A549 (cell line): Measurements from ENCODE around the gene HRK. TPM values are rescaled to one million over a fixed set of nuclear protein-coding genes. Genes with fewer than 3 reads are reported as not detected.

Experiments
- ATAC-seq, 2 experiments: fragments of 200-7000 bp in 1 of 2; fragments of >200 bp in 1 of 2; cut with Nextera tagmentation in 1 of 2; cut with Tn5 transposase in 1 of 2; 3 replicates each; pipeline versions ENCODE4 v1.8.0 to v1.9.1; 2018 to 2020; ENCODE audit warnings: mild to moderate bottlenecking in 1 of 2, moderate library complexity in 1 of 2
- CTCF ChIA-PET: fragments of 300-600 bp; sonication (Branson Sonifier 250); formaldehyde crosslinking; extraction: SDS; loops from one replicate; lab custom pipeline; 2021; ENCODE audit warnings: antibody characterized with exemption, inconsistent platforms; lab: Yijun Ruan, JAX
- POLR2A ChIA-PET: fragments of 350-600 bp; formaldehyde crosslinking; extraction: SDS; loops from one replicate; lab custom pipeline; 2021; ENCODE audit warnings: antibody characterized with exemption, inconsistent platforms; lab: Yijun Ruan, JAX
- DNase-seq, 2 experiments: peaks; one replicate each; pipeline versions ENCODE4 v3.0.0 to v3.0.0-alpha.2; 2011 to 2016; ENCODE audit warnings: low read depth in 1 of 2, low spot score in 1 of 2
- FAIRE-seq: peaks from 2 replicates; lab custom pipeline; 2011; peaks lifted over from hg19 to GRCh38; lab: Jason Lieb, UNC
- H3K27ac ChIP-seq, 2 experiments: fragments of >200 bp; sonication (Bioruptor Twin); formaldehyde crosslinking; 3 replicates each; pipeline ENCODE4 v1.5.1; 2016 to 2017
- H3K4me1 ChIP-seq: fragments of >200 bp; sonication (Bioruptor Twin); formaldehyde crosslinking; 3 replicates; pipeline ENCODE4 v1.6.1; 2016
- H3K4me2 ChIP-seq: fragments of >200 bp; sonication (Bioruptor Twin); formaldehyde crosslinking; 3 replicates; pipeline ENCODE4 v1.6.1; 2016
- H3K4me3 ChIP-seq: fragments of >200 bp; sonication (Bioruptor Twin); formaldehyde crosslinking; 3 replicates; pipeline ENCODE4 v1.5.1; 2016
- H3K9me3 ChIP-seq: fragments of >200 bp; sonication (Bioruptor Twin); formaldehyde crosslinking; 3 replicates; pipeline ENCODE4 v1.6.1; 2016
- EHF ChIP-seq: fragments of 250-450 bp; sonication (Bioruptor Pico); IDR thresholded peaks from 2 replicates; pipeline ENCODE4 v1.5.0; 2020; ENCODE audit warnings: mild to moderate bottlenecking
- FOSL2 ChIP-seq, 2 experiments: fragments of 450-650 bp in 1 of 2; fragments of >200 bp in 1 of 2; sonication (Bioruptor Twin) in 1 of 2; formaldehyde crosslinking; IDR thresholded peaks; 2 replicates each; pipeline versions ENCODE4 v1.5.0 to v1.6.1; 2016 to 2020; ENCODE audit warnings: mild to moderate bottlenecking in 1 of 2, moderate library complexity in 1 of 2
- HDAC2 ChIP-seq: fragments of 200-600 bp; sonication (generic); IDR thresholded peaks from 2 replicates; pipeline ENCODE4 v1.6.1; 2016
- HEYL ChIP-seq: fragments of 250-450 bp; sonication (Bioruptor Pico); IDR thresholded peaks from 2 replicates; pipeline ENCODE4 v1.8.0; 2021; ENCODE audit warnings: mild to moderate bottlenecking, moderate library complexity
- JUNB ChIP-seq: fragments of >200 bp; sonication (Bioruptor Twin); formaldehyde crosslinking; IDR thresholded peaks from 2 replicates; pipeline ENCODE4 v1.6.1; 2016
- KDM5A ChIP-seq: fragments of 200-600 bp; sonication (generic); IDR thresholded peaks from 2 replicates; pipeline ENCODE4 v1.6.1; 2016; ENCODE audit warnings: antibody characterized with exemption, mild to moderate bottlenecking
- NFE2L2 ChIP-seq: fragments of 150-350 bp; conservative IDR thresholded peaks from 2 replicates; pipeline ENCODE4 v1.6.1; 2014; ENCODE audit warnings: low read length
- SREBF2 ChIP-seq: fragments of 450-650 bp; IDR thresholded peaks from 2 replicates; pipeline ENCODE4 v1.6.1; 2014; ENCODE audit warnings: mild to moderate bottlenecking, moderate library complexity
- ZFP36 ChIP-seq: fragments of 450-650 bp; IDR thresholded peaks from 2 replicates; pipeline ENCODE4 v1.6.1; 2014; ENCODE audit warnings: borderline replicate concordance; ENCODE audit not compliant: partially characterized antibody
- WGBS: methylation state at CpG from one replicate; pipeline ENCODE4 v1.1.6; 2017; ENCODE audit errors: missing lambda C conversion rate; 5-methylcytosine and 5-hydroxymethylcytosine counted together
- polyA plus RNA-seq, 4 experiments: library from polyadenylated mRNA; depleted of rRNA in 3 of 4; stranded (reverse); fragments of >200 nt; fragmentation: RNase III in 1 of 4; extraction: RNeasy Plus Mini Kit Qiagen cat#74134 plus additional on column Dnase treatment in 1 of 4; gene quantifications; 2 replicates in 3 of 4; 3 replicates in 1 of 4; pipeline ENCODE4 v1.2.3, GENCODE V29; 2011 to 2017
- TF ChIP-seq, protein P1 (sequence below): fragments of 150-350 bp; IDR thresholded peaks from 2 replicates; pipeline ENCODE4 v1.6.1; 2014; ENCODE audit warnings: low read depth, mild to moderate bottlenecking, low read length
- TF ChIP-seq, protein P2 (sequence below): IDR thresholded peaks from 2 replicates; pipeline ENCODE4 v1.6.1; 2012
- TF ChIP-seq, protein P3 (sequence below): fragments of 250-450 bp; sonication (Bioruptor Pico); IDR thresholded peaks from 2 replicates; pipeline ENCODE4 v1.5.0; 2020; ENCODE audit warnings: low read depth, mild to moderate bottlenecking, moderate library complexity
- TF ChIP-seq, protein P4 (sequence below): fragments of 250-450 bp; sonication (Bioruptor Pico); IDR thresholded peaks from 2 replicates; pipeline ENCODE4 v1.5.0; 2021; ENCODE audit warnings: mild to moderate bottlenecking, moderate library complexity, borderline replicate concordance

The HRK gene
- polyA plus RNA-seq, 2 of the 4 experiments (the other 2 are of a cell fraction): 0.13 to 0.34 TPM

DNA sequence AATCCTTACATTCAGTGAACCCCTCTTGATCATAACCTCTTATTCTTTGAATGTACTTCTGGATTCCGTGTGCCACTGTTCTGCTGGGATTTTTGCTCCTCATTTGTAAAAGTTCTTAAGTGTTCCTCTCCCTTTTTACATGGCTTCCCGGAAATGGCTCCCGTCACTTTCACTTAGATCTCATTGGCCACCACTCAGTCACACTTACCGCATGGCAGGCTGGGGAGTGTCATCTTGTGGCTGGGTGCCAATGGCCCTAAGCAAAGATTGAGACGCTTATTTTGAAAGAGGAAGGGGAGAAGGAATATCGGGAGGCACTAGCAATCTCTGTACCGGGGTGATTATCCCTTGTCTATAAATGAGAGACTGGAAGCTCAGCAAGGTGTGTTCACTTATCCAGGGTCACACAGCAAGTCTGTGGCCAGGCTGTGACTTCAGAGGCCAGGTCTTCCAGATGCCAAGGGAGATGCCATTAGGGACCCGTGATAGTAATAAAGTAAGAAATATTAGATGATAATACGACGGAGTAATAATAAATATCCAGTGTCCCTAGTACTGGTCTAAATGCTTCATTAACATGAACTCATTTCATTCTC, 74.3 kb downstream of the HRK start:
- DNase-seq: no peak
- Histone ChIP-seq H3K27ac (no peak overlapping the region), H3K4me3 (no peak overlapping the region), H3K9me3 (no peaks in the 10 kb centered on the region), H3K4me2 (no peak overlapping the region), H3K4me1 (no peaks in the 10 kb centered on the region)
- FAIRE-seq: no peak
- ChIA-PET POLR2A (no interaction called here), CTCF (interaction anchor here (0.6 kb wide), 1 partner anchor 47 kb away, joined by 3 read pairs; no protein-coding TSS in a partner anchor)
- 88% methylated on average over 10 of the region's 10 CpGs for WGBS
- no peak for TF ChIP-seq HDAC2
- no peak for TF ChIP-seq HEYL (CRISPR knock-in tag)
- TF ChIP-seq, protein P1, sequence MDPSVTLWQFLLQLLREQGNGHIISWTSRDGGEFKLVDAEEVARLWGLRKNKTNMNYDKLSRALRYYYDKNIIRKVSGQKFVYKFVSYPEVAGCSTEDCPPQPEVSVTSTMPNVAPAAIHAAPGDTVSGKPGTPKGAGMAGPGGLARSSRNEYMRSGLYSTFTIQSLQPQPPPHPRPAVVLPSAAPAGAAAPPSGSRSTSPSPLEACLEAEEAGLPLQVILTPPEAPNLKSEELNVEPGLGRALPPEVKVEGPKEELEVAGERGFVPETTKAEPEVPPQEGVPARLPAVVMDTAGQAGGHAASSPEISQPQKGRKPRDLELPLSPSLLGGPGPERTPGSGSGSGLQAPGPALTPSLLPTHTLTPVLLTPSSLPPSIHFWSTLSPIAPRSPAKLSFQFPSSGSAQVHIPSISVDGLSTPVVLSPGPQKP: no peak
- TF ChIP-seq FOSL2 (IDR thresholded peaks at IDR 0.05): no peak
- TF ChIP-seq FOSL2 (CRISPR knock-in tag; IDR thresholded peaks at IDR 0.05): no peak
- TF ChIP-seq ZFP36: no peak
- TF ChIP-seq, protein P2, sequence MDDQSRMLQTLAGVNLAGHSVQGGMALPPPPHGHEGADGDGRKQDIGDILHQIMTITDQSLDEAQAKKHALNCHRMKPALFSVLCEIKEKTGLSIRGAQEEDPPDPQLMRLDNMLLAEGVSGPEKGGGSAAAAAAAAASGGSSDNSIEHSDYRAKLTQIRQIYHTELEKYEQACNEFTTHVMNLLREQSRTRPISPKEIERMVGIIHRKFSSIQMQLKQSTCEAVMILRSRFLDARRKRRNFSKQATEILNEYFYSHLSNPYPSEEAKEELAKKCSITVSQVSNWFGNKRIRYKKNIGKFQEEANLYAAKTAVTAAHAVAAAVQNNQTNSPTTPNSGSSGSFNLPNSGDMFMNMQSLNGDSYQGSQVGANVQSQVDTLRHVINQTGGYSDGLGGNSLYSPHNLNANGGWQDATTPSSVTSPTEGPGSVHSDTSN: no peak
- no peak for TF ChIP-seq JUNB
- TF ChIP-seq, protein P3, sequence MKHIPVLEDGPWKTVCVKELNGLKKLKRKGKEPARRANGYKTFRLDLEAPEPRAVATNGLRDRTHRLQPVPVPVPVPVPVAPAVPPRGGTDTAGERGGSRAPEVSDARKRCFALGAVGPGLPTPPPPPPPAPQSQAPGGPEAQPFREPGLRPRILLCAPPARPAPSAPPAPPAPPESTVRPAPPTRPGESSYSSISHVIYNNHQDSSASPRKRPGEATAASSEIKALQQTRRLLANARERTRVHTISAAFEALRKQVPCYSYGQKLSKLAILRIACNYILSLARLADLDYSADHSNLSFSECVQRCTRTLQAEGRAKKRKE (CRISPR knock-in tag): no peak
- TF ChIP-seq, protein P4, sequence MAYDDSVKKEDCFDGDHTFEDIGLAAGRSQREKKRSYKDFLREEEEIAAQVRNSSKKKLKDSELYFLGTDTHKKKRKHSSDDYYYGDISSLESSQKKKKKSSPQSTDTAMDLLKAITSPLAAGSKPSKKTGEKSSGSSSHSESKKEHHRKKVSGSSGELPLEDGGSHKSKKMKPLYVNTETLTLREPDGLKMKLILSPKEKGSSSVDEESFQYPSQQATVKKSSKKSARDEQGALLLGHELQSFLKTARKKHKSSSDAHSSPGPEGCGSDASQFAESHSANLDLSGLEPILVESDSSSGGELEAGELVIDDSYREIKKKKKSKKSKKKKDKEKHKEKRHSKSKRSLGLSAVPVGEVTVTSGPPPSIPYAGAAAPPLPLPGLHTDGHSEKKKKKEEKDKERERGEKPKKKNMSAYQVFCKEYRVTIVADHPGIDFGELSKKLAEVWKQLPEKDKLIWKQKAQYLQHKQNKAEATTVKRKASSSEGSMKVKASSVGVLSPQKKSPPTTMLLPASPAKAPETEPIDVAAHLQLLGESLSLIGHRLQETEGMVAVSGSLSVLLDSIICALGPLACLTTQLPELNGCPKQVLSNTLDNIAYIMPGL (CRISPR knock-in tag): no peak
- no peak for TF ChIP-seq SREBF2
- no peak for TF ChIP-seq EHF (CRISPR knock-in tag)
- no peak for TF ChIP-seq KDM5A
- TF ChIP-seq NFE2L2: no peak
- ATAC-seq: no peak

Other genes starting within 250 kb of the HRK start
- 16.9 and 17.4 TPM in 2 replicates for gene SPRING1, start 143.4 kb downstream of the HRK start, polyA plus RNA-seq (2011; rRNA removed)
- 9.1 to 11.2 TPM (median 10.9 TPM) in 3 replicates for gene SPRING1, start 143.4 kb downstream of the HRK start, polyA plus RNA-seq (2017; fragmentation: RNase III; extraction: RNeasy Plus Mini Kit Qiagen cat#74134 plus additional on column Dnase treatment)
- 7.2 and 10.5 TPM in 2 replicates for gene RNFT2, start 143.1 kb downstream of the HRK start, polyA plus RNA-seq (2011; rRNA removed)
- 2.6 to 2.8 TPM (median 2.7 TPM) in 3 replicates for gene RNFT2, start 143.1 kb downstream of the HRK start, polyA plus RNA-seq (2017; fragmentation: RNase III; extraction: RNeasy Plus Mini Kit Qiagen cat#74134 plus additional on column Dnase treatment)
- gene FBXW8, start 29.5 kb upstream of the HRK start, polyA plus RNA-seq (2011; rRNA removed): 15.7 and 16.8 TPM in 2 replicates
- 8.3 to 11.0 TPM (median 9.8 TPM) in 3 replicates for gene FBXW8, start 29.5 kb upstream of the HRK start, polyA plus RNA-seq (2017; fragmentation: RNase III; extraction: RNeasy Plus Mini Kit Qiagen cat#74134 plus additional on column Dnase treatment)
- 94.2 and 97.8 TPM in 2 replicates for gene TESC, start 218.0 kb upstream of the HRK start, polyA plus RNA-seq (2011; rRNA removed)
- 93.4 to 104 TPM (median 97.5 TPM) in 3 replicates for gene TESC, start 218.0 kb upstream of the HRK start, polyA plus RNA-seq (2017; fragmentation: RNase III; extraction: RNeasy Plus Mini Kit Qiagen cat#74134 plus additional on column Dnase treatment)